Cardiac muscle cell (in vitro differentiated cells and primary cell): ENCODE data around the gene TRIM54. TPM values are rescaled to one million over a fixed set of nuclear protein-coding genes. Genes with fewer than 3 reads are reported as not detected.

Source experiments
- DNase-seq, 2 donors: peaks; one replicate each; pipeline versions ENCODE4 v3.0.0 to v3.0.0-alpha.2; 2010 to 2017; ENCODE audit warnings: low read depth in 1 of 2, low spot score in 1 of 2
- H3K27ac ChIP-seq: fragments of 200-600 bp; sonication (generic); 2 replicates; pipeline ENCODE4 v1.5.1; 2016
- H3K27me3 ChIP-seq: fragments of 200-600 bp; sonication (generic); 2 replicates; pipeline ENCODE4 v1.6.0; 2016; ENCODE audit warnings: control low read depth
- H3K36me3 ChIP-seq: fragments of 200-600 bp; sonication (generic); 2 replicates; pipeline ENCODE4 v1.5.1; 2016; ENCODE audit warnings: control low read depth
- H3K4me1 ChIP-seq: fragments of 200-600 bp; sonication (generic); 2 replicates; pipeline ENCODE4 v1.8.1; 2017; ENCODE audit warnings: low read depth, mild to moderate bottlenecking, mixed run types
- H3K4me3 ChIP-seq: fragments of 200-600 bp; sonication (generic); 2 replicates; pipeline ENCODE4 v1.5.1; 2016; ENCODE audit warnings: mild to moderate bottlenecking
- H3K9me3 ChIP-seq: fragments of 200-600 bp; sonication (generic); 2 replicates; pipeline ENCODE4 v1.5.1; 2017; ENCODE audit warnings: low read depth, mild to moderate bottlenecking, control low read depth
- polyA plus RNA-seq: library from polyadenylated mRNA; unstranded; fragments of >200 nt; fragmentation: Nextera tagmentation; extraction: Ambion mirVana; gene quantifications from 2 replicates; pipeline ENCODE4 v1.2.1, GENCODE V29; 2016
- total RNA-seq: library from RNA; depleted of rRNA; stranded (reverse); fragments of >200 nt; gene quantifications from 2 replicates; pipeline ENCODE4 v1.2.3, GENCODE V29; 2016
- TF ChIP-seq, protein P1 (sequence below): IDR thresholded peaks from 2 replicates; pipeline ENCODE4 v1.5.1; 2012; ENCODE audit warnings: low read depth, mild to moderate bottlenecking, low read length

TRIM54 gene
- total and polyA plus RNA-seq, 2 experiments from 2014 or later, result 46.7 to 65.9 TPM

DNA sequence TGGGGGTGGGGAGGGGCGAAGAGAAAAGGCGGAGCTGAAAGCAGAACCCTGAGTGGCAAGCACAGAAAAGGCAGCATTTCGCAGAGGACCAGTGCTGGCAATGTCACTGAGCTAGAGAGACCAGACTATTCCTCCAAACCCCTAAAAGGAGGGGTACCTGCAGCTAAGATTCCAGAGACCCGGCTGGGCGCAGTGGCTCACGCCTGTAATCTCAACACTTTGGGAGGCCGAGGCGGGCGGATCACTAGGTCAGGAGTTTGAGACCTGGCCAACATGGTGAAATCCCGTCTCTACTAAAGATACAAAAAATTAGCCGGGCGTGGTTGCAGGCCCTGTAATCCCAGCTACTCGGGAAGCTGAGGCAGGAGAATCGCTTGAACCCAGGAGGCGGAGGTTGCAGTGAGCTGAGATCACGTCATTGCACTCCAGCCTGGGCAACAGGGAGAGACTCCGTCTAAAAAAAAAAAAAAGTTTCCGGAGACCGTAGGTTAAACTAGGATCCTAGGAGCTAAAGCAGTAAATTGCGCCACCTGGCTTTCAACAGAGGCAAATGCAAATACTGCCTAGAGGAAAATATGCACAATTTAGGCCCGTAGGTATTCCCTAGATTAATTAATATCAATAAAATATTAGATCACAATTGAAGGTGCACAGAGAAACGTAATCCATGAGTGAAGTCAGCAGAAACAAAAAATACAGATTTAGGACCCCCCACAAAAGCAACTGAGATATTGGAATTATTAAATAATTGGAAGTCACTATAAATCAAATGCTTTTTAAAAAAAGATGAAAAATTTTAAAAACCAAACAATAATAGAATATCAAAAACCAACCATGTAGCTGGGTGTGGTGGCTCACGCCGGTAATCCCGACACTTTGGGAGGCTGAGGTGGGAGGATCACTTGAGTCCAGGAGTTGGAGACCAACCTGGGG, 21.1 kb downstream of the TRIM54 start:
- Histone ChIP-seq H3K4me3 (no peak overlapping the region), H3K27me3 (peaks cover 40% of the 10 kb centered on the region), H3K9me3 (no peaks in the 10 kb centered on the region), H3K36me3 (peaks cover 9% of the 10 kb centered on the region), H3K27ac (peak overlapping the region; percentile 23), H3K4me1 (no peaks in the 10 kb centered on the region)
- TF ChIP-seq, protein P1, sequence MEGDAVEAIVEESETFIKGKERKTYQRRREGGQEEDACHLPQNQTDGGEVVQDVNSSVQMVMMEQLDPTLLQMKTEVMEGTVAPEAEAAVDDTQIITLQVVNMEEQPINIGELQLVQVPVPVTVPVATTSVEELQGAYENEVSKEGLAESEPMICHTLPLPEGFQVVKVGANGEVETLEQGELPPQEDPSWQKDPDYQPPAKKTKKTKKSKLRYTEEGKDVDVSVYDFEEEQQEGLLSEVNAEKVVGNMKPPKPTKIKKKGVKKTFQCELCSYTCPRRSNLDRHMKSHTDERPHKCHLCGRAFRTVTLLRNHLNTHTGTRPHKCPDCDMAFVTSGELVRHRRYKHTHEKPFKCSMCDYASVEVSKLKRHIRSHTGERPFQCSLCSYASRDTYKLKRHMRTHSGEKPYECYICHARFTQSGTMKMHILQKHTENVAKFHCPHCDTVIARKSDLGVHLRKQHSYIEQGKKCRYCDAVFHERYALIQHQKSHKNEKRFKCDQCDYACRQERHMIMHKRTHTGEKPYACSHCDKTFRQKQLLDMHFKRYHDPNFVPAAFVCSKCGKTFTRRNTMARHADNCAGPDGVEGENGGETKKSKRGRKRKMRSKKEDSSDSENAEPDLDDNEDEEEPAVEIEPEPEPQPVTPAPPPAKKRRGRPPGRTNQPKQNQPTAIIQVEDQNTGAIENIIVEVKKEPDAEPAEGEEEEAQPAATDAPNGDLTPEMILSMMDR, result peak; percentile 88
- DNase-seq, result peak; percentile 82 to 88

DNA sequence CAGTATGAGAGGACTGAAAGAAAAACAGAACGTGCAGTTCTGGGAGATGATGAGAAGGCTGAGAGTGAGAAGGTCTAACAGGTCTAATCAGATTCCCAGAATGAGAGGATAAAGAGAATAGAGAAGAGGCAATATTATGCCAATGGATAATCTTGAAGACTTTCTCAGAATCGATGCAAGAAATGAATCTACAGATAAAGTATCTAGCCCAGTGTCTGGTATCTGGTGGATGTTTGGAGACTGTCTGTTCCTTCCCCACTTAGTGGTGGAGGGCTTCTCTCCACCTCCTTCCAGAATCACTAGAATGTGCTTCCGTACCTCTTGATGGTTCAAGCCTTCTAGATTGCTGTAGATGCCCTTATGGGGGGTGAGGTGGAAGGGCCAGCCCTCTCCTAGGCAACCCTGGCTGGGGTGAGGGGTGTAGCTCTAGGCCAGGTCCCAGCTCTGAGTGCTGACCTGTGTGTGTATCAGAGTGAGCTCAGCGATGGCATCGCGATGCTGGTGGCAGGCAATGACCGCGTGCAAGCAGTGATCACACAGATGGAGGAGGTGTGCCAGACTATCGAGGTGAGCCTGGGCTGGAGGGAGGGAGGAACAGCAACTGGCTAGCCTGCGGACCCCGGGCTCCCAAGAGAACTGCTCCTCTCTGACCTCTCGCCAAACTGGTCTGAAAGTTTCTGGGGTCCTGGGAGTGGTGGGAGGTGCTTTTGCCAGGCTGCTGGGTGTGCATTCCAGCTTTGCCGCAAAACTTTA, 22.4 kb downstream of the TRIM54 start:
- Histone ChIP-seq H3K4me1 (no peaks in the 10 kb centered on the region), H3K9me3 (no peaks in the 10 kb centered on the region), H3K27ac (no peak overlapping the region), H3K27me3 (peaks cover 40% of the 10 kb centered on the region), H3K36me3 (peaks cover 9% of the 10 kb centered on the region), H3K4me3 (no peak overlapping the region)
- no peak for DNase-seq
- TF ChIP-seq, protein P1, result no peak

DNA sequence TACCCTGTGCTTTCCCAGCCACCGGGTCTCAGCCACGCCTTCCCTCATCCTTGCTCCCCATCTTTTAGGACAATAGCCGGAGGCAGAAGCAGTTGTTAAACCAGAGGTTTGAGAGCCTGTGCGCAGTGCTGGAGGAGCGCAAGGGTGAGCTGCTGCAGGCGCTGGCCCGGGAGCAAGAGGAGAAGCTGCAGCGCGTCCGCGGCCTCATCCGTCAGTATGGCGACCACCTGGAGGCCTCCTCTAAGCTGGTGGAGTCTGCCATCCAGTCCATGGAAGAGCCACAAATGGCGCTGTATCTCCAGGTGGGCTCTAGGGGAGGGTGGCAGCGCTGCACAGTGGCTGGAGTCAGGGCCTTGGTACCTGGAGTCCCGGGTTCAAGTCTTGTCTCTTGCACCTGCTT, 23.3 kb downstream of the TRIM54 start:
- peaks cover 40% of the 10 kb centered on the region for H3K27me3 ChIP-seq
- H3K27ac ChIP-seq, result no peak overlapping the region
- TF ChIP-seq, protein P1, result no peak
- H3K4me1 ChIP-seq, result no peaks in the 10 kb centered on the region
- H3K9me3 ChIP-seq, result no peaks in the 10 kb centered on the region
- H3K4me3 ChIP-seq, result no peak overlapping the region
- DNase-seq, result no peak
- H3K36me3 ChIP-seq, result peaks cover 8% of the 10 kb centered on the region

DNA sequence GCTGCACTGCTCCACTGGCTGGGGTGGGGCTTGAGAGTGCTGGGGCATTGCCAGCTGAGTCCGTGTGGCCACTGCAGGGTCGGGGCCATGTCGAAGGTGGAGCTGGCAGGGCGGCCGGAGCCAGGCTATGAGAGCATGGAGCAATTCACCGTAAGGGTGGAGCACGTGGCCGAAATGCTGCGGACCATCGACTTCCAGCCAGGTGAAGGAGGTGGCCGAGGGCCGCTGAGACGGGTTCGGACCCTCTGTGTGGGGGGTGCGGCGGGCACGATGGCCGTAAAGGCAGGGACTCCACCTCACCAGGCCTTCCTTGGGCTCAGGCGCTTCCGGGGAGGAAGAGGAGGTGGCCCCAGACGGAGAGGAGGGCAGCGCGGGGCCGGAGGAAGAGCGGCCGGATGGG, 23.9 kb downstream of the TRIM54 start:
- no peak for DNase-seq
- Histone ChIP-seq H3K9me3 (no peaks in the 10 kb centered on the region), H3K36me3 (peaks cover 6% of the 10 kb centered on the region), H3K27me3 (peaks cover 40% of the 10 kb centered on the region), H3K4me3 (no peak overlapping the region), H3K4me1 (no peaks in the 10 kb centered on the region), H3K27ac (no peak overlapping the region)
- TF ChIP-seq, protein P1, result no peak

DNA sequence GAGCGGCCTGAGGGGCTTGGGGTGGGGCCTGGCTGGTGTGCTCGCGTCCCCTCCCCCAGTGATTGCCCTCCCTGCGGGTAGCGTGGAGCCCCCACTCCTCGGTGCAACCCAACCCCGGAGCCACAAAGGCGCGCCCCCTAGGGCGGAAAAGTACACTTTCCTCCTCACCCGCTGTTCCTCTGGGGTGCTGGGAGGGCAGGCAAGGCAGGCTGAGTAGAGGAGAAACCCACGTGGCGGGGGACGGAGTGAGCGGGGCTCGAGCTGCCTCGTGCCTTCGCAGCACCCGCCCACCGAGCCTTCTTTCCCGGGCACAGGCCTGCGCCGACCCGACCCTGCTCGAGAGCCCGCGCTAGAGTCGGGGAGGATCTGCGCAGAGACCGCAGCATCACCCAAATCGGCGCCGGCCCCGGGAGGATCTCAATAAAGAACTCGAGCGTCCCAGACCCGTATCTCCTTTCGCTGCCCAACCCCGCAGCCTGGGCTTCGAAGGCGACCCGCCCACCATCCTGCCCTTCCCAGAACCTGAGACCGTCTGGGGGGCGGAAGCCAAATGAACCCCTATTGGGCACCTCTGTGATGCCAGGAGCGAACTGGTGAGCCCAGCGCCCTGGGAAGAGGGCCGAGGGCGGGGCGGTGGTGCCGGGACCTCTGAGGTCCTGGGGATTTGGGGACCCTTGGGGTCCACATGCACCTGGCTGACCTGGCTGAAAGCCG, 24.5 kb downstream of the TRIM54 start:
- Histone ChIP-seq H3K9me3 (no peaks in the 10 kb centered on the region), H3K27me3 (peaks cover 40% of the 10 kb centered on the region), H3K27ac (no peak overlapping the region), H3K4me3 (no peak overlapping the region), H3K4me1 (no peaks in the 10 kb centered on the region), H3K36me3 (peaks cover 6% of the 10 kb centered on the region)
- TF ChIP-seq, protein P1, result peak; percentile 27
- no peak for DNase-seq
